KMS-11 (cell line): ENCODE results near the gene CLP1.

Source experiments
- H2AFZ ChIP-seq: fragments of 200-600 bp; sonication (generic); 2 replicates; pipeline ENCODE4 v1.6.1; 2016; ENCODE audit warnings: antibody characterized with exemption, mixed run types, low read depth
- H3K27ac ChIP-seq: fragments of 200-600 bp; sonication (generic); 2 replicates; pipeline ENCODE4 v1.6.1; 2016; ENCODE audit warnings: mild to moderate bottlenecking, mixed run types
- H3K27me3 ChIP-seq: fragments of 200-600 bp; sonication (generic); 2 replicates; pipeline ENCODE4 v1.6.1; 2017; ENCODE audit warnings: mild to moderate bottlenecking, low read depth, mixed run types, moderate library complexity; ENCODE audit not compliant: insufficient read depth
- H3K36me3 ChIP-seq: fragments of 200-600 bp; sonication (generic); 2 replicates; pipeline ENCODE4 v1.6.1; 2017; ENCODE audit warnings: mild to moderate bottlenecking, mixed run types; ENCODE audit not compliant: insufficient read depth
- H3K4me1 ChIP-seq: fragments of 200-600 bp; sonication (generic); 2 replicates; pipeline ENCODE4 v1.6.1; 2016; ENCODE audit warnings: mild to moderate bottlenecking, low read depth, mixed run types; ENCODE audit not compliant: poor library complexity, severe bottlenecking
- H3K4me2 ChIP-seq: fragments of 200-600 bp; sonication (generic); 2 replicates; pipeline ENCODE4 v1.7.0; 2016; ENCODE audit warnings: mild to moderate bottlenecking, mixed run types
- H3K4me3 ChIP-seq: fragments of 200-600 bp; sonication (generic); IDR thresholded peaks from 2 replicates; pipeline ENCODE4 v1.6.1; 2017; ENCODE audit warnings: low read depth, low read length, mixed read lengths; ENCODE audit not compliant: insufficient read depth
- H3K79me2 ChIP-seq: fragments of 200-600 bp; sonication (generic); 2 replicates; pipeline ENCODE4 v1.6.1; 2016; ENCODE audit warnings: low read depth, mixed run types; ENCODE audit not compliant: insufficient read depth
- H3K9ac ChIP-seq: fragments of 200-600 bp; sonication (generic); 2 replicates; pipeline ENCODE4 v1.6.1; 2016; ENCODE audit warnings: mild to moderate bottlenecking, mixed run types
- H4K20me1 ChIP-seq: fragments of 200-600 bp; sonication (generic); 2 replicates; pipeline ENCODE4 v1.6.1; 2016; ENCODE audit warnings: mild to moderate bottlenecking, mixed run types; ENCODE audit not compliant: insufficient read depth
- CTCF ChIP-seq: fragments of 200-600 bp; sonication (generic); conservative IDR thresholded peaks from 2 replicates; pipeline ENCODE4 v1.6.1; 2017; ENCODE audit warnings: low read depth, mild to moderate bottlenecking, antibody characterized with exemption, low read length, moderate library complexity, mixed read lengths

CLP1 gene

GRCh38 chr11:57616595-57616994 is 41.0 kb upstream of the CLP1 start:
- Histone ChIP-seq H3K4me1 (no peaks in the 10 kb centered on the region), H3K9ac (no peak overlapping the region), H2AFZ (no peak overlapping the region), H3K4me2 (no peak overlapping the region), H3K4me3 (no peak overlapping the region), H4K20me1 (no peaks in the 10 kb centered on the region), H3K79me2 (no peaks in the 10 kb centered on the region), H3K27me3 (no peaks in the 10 kb centered on the region), H3K27ac (no peak overlapping the region), H3K36me3 (no peaks in the 10 kb centered on the region)
- no peak for TF ChIP-seq CTCF

GRCh38 chr11:57618438-57618837 is 39.1 kb upstream of the CLP1 start:
- Histone ChIP-seq H3K4me3 (no peak overlapping the region), H3K9ac (no peak overlapping the region), H3K4me1 (no peaks in the 10 kb centered on the region), H3K79me2 (no peaks in the 10 kb centered on the region), H3K36me3 (no peaks in the 10 kb centered on the region), H3K27ac (no peak overlapping the region), H3K27me3 (no peaks in the 10 kb centered on the region), H4K20me1 (no peaks in the 10 kb centered on the region), H2AFZ (no peak overlapping the region), H3K4me2 (no peak overlapping the region)
- TF ChIP-seq CTCF, result no peak

GRCh38 chr11:57619331-57619730 is 38.2 kb upstream of the CLP1 start:
- H2AFZ ChIP-seq, result no peak overlapping the region
- no peaks in the 10 kb centered on the region for H4K20me1 ChIP-seq
- no peak overlapping the region for H3K4me3 ChIP-seq
- H3K9ac ChIP-seq, result no peak overlapping the region
- H3K4me2 ChIP-seq, result no peak overlapping the region
- no peak; the same call in 1 of the 2 replicates for TF ChIP-seq CTCF
- no peak overlapping the region for H3K27ac ChIP-seq
- no peaks in the 10 kb centered on the region for H3K36me3 ChIP-seq
- H3K27me3 ChIP-seq, result no peaks in the 10 kb centered on the region
- H3K4me1 ChIP-seq, result no peaks in the 10 kb centered on the region
- no peaks in the 10 kb centered on the region for H3K79me2 ChIP-seq

GRCh38 chr11:57620467-57620866 is 37.1 kb upstream of the CLP1 start:
- no peak for TF ChIP-seq CTCF
- Histone ChIP-seq H4K20me1 (no peaks in the 10 kb centered on the region), H3K27me3 (no peaks in the 10 kb centered on the region), H3K79me2 (no peaks in the 10 kb centered on the region), H3K9ac (no peak overlapping the region), H3K4me2 (no peak overlapping the region), H3K4me3 (no peak overlapping the region), H3K4me1 (no peaks in the 10 kb centered on the region), H2AFZ (no peak overlapping the region), H3K27ac (no peak overlapping the region), H3K36me3 (no peaks in the 10 kb centered on the region)

- H3K27me3 ChIP-seq, result no peaks in the 10 kb centered on the region
Measured at GRCh38 chr11:57622263-57622662, 35.3 kb upstream of the CLP1 start.

More at GRCh38 chr11:57622263-57622662, 35.3 kb upstream of the CLP1 start:
- H3K36me3 ChIP-seq, result no peaks in the 10 kb centered on the region
- no peaks in the 10 kb centered on the region for H4K20me1 ChIP-seq
- H3K27ac ChIP-seq, result no peak overlapping the region
- no peak overlapping the region for H2AFZ ChIP-seq
- no peaks in the 10 kb centered on the region for H3K4me1 ChIP-seq
- TF ChIP-seq CTCF, result no peak
- no peak overlapping the region for H3K4me2 ChIP-seq
- H3K79me2 ChIP-seq, result no peaks in the 10 kb centered on the region
- H3K4me3 ChIP-seq, result no peak overlapping the region
- no peak overlapping the region for H3K9ac ChIP-seq
